Activated T-cell treated with anti-CD3 and anti-CD28 coated beads, Interleukin-2, amount 50 U/mL, for 24 hours (primary cell): ENCODE results near the gene TPPP3.

Experiments used
- DNase-seq: peaks from one replicate; pipeline ENCODE4 v3.0.0-alpha.2; 2020
- H3K27ac Mint-ChIP-seq: 2 replicates; pipeline ENCODE4 v1.8.0; 2020; ENCODE audit warnings: mild to moderate bottlenecking, mixed read lengths
- H3K27me3 Mint-ChIP-seq: 2 replicates; pipeline ENCODE4 v1.8.0; 2020; ENCODE audit warnings: mixed read lengths
- H3K36me3 Mint-ChIP-seq: 2 replicates; pipeline ENCODE4 v1.8.0; 2020; ENCODE audit warnings: low read depth, mixed read lengths
- H3K4me1 Mint-ChIP-seq: 2 replicates; pipeline ENCODE4 v1.8.0; 2020; ENCODE audit warnings: low read depth, mixed read lengths
- H3K4me3 Mint-ChIP-seq: 2 replicates; pipeline ENCODE4 v1.8.0; 2020; ENCODE audit warnings: mild to moderate bottlenecking, moderate library complexity, mixed read lengths
- H3K9me3 Mint-ChIP-seq: 2 replicates; pipeline ENCODE4 v1.8.0; 2020; ENCODE audit warnings: mixed read lengths

The TPPP3 gene

DNA sequence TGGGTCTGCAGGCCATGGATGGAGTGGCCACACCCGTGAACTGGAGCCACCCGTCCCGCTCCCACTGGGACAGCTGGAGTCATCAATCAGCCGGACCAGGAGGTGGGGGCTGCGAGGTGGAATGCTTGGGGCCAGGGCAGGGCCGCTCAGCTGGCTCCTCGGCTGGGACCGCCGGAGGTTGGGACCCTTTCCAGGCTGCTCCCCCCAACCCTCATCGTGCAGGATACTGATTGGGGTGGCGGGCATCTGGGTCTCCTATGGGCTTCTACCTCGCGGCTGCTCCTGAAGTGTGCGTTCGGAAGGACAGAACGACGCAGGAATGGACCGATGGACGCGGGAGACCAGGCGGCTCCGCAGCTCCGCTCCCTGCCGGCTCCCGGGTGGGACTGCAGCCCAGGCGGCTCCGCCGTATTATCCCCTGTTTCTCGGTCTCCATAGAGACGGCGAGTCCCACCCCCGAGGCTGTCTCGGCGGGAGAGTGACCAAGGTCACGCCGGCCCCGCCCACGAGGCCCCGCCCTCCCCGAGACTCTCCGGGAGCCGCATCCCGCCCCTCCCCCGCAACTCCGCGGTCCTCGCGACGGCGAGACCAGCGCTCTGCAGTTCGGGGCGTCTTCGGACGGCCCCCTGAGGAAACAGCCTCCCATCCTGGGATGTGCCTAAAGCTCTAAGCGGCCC is at the start of gene TPPP3:
TPPP3 (minus strand) TSS at position 388 of the 677 bp plus-strand sequence. CDS start 2,387 bp downstream, outside the sequence.
- DNase-seq: peak; percentile 54
- Mint-ChIP-seq H3K27me3 (peaks cover 43% of the 10 kb centered on the region), H3K36me3 (no peaks in the 10 kb centered on the region), H3K4me1 (peaks cover 9% of the 10 kb centered on the region), H3K4me3 (peak within 1 kb of the TSS; percentile 10), H3K27ac (no peak within 1 kb of the TSS), H3K9me3 (no peaks in the 10 kb centered on the region)

DNA sequence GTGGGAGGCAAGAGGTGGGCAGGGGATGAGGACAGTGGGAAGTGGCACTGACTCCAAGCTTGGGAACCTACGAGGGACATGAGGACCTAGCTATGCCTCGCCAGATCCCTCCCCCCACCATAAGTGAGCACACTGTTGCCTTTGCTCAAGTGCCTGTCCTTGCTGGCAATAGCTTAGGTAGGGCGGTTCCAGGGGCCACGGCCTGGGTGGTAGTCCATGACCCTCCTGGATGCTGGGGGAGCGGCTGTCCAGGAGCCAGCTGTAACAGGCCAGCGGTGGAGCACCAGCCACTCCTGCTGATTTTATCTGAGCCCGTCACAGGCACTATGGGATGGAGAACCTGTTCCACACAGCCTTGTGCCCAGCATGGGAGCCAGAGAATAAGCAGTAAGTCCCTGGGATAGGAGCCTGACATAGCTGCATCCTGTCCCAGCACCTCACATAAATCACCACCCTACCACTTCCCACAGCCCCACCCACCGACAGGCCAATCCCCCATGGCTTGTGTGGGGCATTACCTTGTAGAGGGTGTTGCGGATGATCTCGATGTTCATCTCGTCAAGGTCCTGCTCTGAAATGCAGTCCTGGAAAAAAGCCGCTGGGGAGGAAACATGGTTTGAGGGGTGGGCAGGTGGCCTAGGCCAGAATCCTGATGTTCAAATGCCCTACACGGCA is 49.4 kb upstream of the TPPP3 start:
- DNase-seq: no peak
- Mint-ChIP-seq H3K4me3 (no peak overlapping the region), H3K27me3 (no peaks in the 10 kb centered on the region), H3K4me1 (peaks cover 2% of the 10 kb centered on the region), H3K27ac (no peak overlapping the region), H3K9me3 (no peaks in the 10 kb centered on the region), H3K36me3 (peaks cover 48% of the 10 kb centered on the region)

DNA sequence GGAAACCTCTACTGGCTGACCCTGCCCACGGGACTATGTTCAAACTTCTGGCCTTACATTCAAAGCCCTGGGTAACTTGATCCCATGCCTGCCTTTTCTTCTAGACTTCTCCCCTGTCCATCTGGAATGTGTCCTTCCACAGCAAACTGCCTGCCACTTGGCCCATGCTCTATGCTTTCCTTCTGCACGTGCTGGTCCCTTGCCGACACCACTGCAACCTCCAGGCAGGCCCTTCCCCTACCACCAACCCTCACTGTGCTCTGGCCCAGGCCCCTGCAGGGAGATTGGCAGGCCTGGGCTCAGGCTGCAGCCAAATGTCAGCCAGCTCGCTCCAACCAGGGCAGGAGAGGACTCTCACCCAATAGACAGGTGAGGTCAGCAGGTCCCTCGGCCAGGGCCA is 48.6 kb upstream of the TPPP3 start:
- H3K36me3 Mint-ChIP-seq: peaks cover 51% of the 10 kb centered on the region
- H3K27ac Mint-ChIP-seq: peak overlapping the region; percentile 3

DNA sequence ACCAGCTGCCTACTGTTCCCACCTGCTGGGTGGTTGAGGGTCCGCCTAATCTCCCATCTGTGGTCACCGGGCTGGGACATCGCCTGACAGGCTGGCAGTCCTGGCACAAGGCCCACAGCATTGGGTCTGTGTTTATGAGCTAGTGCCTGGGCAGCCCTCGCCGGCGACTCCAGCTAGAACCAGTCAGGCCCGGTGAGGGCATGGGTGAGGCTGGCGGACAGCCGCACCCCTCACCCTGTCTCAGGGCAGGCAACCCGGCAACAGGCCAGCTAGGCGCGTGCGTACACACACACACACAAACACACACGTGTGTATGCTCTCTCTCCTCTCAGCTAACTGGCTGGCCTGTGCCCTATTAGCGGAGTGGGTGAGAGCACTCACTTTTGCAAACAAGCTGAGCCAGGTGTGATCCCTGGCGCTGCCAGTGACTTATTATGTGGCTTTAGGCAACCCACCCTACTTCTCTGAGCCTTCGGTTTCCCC is 48.0 kb upstream of the TPPP3 start:
- Mint-ChIP-seq H3K27me3 (no peaks in the 10 kb centered on the region), H3K36me3 (peaks cover 49% of the 10 kb centered on the region), H3K4me3 (no peak overlapping the region), H3K27ac (no peak overlapping the region), H3K9me3 (no peaks in the 10 kb centered on the region), H3K4me1 (peaks cover 5% of the 10 kb centered on the region)
- no peak for DNase-seq

More for the DNA sequence above, 48.6 kb upstream of the TPPP3 start:
- H3K9me3 Mint-ChIP-seq: no peaks in the 10 kb centered on the region
- DNase-seq: no peak
- no peak overlapping the region for H3K4me3 Mint-ChIP-seq
- no peaks in the 10 kb centered on the region for H3K27me3 Mint-ChIP-seq
- peaks cover 5% of the 10 kb centered on the region for H3K4me1 Mint-ChIP-seq

DNA sequence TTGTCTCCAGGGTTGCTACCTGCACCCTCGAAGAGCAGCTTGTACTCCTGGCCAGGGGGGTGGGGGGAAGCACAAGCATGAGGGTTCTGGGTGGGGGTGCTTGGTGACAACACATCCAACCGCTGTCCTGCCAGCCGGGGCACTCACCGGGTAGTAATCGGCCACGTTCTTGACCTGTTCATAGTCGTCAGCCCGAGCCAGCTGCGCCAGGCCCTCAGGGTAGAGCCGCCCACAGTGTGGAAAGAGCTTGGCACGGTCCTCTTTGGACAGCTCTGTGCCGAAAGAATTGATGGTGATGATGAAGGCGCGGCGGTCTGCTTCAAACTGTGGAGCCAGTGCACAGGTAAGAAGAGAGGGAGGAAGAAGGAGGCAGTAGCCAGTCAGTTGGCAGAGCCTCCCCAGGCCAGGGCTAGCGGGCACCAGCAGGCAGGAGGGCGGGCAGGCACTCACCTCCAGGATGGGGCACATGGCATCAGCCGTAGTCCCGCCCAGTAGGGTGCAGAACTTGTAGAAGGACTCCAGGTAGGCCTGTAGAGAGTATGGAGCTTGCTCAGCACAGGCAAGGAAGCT is 45.6 kb upstream of the TPPP3 start:
- Mint-ChIP-seq H3K27ac (no peak overlapping the region), H3K4me3 (no peak overlapping the region), H3K9me3 (no peaks in the 10 kb centered on the region), H3K4me1 (peaks cover 5% of the 10 kb centered on the region), H3K27me3 (no peaks in the 10 kb centered on the region), H3K36me3 (peaks cover 38% of the 10 kb centered on the region)
- no peak for DNase-seq

DNA sequence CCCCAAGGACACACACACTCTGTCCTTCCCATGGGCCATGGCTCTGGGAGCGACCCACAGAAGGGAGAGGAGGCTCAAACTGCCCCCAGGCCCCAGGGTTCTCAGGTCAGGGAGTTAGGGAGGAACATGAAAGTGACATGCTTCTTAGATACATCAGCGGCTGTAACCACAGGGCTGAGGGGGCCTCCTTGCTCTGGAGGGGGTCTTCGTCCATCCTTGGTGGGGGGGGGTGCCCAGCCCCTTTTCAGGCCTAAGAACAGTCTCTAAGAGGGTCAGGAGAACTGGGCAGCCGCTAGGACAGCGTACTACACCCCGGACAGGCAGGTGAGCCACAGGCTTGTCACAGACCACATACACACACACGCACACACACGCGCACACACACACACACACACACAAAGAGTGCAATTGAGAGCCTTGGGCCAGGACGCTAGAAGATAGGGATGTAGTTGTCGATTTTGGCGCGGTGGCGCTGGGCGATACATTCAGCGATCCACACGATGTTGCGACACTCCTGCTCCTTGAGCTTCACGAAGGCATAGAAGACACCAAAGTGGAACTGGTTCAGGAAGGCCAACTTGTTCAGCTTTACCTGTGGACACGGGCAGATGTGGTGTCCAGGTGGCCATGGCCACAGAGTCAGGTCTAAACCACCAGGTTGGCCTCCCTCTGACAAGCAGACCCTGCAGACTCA is 44.9 kb upstream of the TPPP3 start:
- DNase-seq: no peak
- Mint-ChIP-seq H3K36me3 (peaks cover 35% of the 10 kb centered on the region), H3K27ac (peak overlapping the region; percentile 38), H3K9me3 (no peaks in the 10 kb centered on the region), H3K4me3 (no peak overlapping the region), H3K4me1 (peaks cover 5% of the 10 kb centered on the region), H3K27me3 (no peaks in the 10 kb centered on the region)

DNA sequence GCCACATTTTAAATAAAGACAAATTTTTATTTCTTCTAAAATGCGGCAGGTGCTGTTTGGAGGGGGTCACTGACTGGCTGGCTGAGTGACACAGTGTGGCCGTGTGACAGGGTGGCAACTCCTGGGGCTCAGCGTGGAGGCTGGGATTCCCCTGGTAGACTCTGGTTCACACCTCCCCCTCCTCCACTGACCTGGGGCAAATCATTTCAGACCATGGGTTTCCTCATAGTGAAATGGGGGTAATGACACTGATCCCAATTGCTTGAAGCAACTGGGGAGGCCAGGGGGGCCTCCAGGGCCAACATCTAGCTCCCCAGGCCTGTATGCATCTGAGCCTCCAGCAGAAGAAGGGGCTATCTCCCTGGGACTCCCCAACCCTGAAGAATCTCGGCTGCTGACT is 44.2 kb upstream of the TPPP3 start:
- no peak for DNase-seq
- peaks cover 34% of the 10 kb centered on the region for H3K36me3 Mint-ChIP-seq
- peak overlapping the region; percentile 38 for H3K27ac Mint-ChIP-seq
- H3K4me3 Mint-ChIP-seq: no peak overlapping the region
- peaks cover 6% of the 10 kb centered on the region for H3K4me1 Mint-ChIP-seq
- H3K27me3 Mint-ChIP-seq: peaks cover 1% of the 10 kb centered on the region
- H3K9me3 Mint-ChIP-seq: no peaks in the 10 kb centered on the region

DNA sequence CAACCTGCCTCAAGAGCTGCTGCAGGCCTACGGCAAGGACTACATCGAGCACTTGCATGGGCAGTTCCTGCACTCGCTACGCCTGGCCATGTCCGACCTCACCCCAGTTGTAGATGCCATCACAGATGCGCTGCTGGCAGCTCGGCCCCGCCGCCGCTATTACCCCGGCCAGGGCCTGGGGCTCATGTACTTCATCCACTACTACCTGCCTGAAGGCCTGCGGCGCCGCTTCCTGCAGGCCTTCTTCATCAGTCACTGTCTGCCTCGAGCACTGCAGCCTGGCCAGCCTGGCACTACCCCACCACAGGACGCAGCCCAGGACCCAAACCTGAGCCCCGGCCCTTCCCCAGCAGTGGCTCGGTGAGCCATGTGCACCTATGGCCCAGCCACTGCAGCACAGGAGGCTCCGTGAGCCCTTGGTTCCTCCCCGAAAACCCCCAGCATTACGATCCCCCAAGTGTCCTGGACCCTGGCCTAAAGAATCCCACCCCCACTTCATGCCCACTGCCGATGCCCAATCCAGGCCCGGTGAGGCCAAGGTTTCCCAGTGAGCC is 43.4 kb upstream of the TPPP3 start:
- no peaks in the 10 kb centered on the region for H3K9me3 Mint-ChIP-seq
- H3K4me3 Mint-ChIP-seq: no peak overlapping the region
- H3K27ac Mint-ChIP-seq: no peak overlapping the region
- H3K36me3 Mint-ChIP-seq: peaks cover 34% of the 10 kb centered on the region
- H3K4me1 Mint-ChIP-seq: peaks cover 10% of the 10 kb centered on the region
- peaks cover 7% of the 10 kb centered on the region for H3K27me3 Mint-ChIP-seq
- no peak for DNase-seq

DNA sequence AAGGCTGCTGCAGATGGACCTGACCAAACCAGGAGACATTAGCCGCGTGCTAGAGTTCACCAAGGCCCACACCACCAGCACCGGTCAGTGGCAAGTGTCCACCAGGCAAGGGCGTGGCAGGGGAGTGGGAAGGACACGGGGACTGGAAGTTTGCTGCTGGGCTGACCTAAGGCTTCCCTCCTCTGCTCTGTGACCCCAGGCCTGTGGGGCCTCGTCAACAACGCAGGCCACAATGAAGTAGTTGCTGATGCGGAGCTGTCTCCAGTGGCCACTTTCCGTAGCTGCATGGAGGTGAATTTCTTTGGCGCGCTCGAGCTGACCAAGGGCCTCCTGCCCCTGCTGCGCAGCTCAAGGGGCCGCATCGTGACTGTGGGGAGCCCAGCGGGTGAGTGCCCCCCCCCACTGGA is 42.5 kb upstream of the TPPP3 start:
- no peak for DNase-seq
- H3K27ac Mint-ChIP-seq: no peak overlapping the region
- H3K4me1 Mint-ChIP-seq: peaks cover 13% of the 10 kb centered on the region
- H3K4me3 Mint-ChIP-seq: no peak overlapping the region
- peaks cover 32% of the 10 kb centered on the region for H3K36me3 Mint-ChIP-seq
- no peaks in the 10 kb centered on the region for H3K9me3 Mint-ChIP-seq
- peaks cover 10% of the 10 kb centered on the region for H3K27me3 Mint-ChIP-seq

DNA sequence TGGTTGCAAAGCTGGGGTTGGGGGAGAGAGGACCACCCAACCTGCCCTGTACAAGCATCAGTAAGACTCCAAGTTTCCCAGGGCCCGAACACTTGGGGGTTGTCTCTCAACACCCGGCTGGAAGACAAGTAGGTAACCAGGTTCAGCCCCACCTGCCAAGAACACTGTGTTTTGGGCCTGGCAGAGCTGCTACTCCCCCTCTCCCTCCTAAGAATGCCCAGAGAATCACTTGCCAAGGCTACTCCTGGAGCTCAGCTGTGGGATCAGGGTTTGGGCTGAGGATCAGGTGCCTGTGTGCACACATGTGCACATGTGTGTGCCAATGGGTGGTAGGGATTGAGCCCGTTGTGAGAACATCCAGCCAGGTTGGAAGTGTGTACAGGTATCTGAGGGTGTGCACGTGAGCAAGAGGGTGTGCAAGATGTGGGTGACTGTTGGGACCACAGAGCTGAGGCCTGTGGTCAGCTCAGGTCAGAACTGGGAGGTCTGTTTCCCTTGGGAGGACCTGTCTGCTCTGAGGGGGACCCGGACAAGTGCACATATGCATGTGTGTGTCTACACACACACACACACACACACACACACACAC is 39.9 kb upstream of the TPPP3 start:
- no peak for DNase-seq
- H3K4me1 Mint-ChIP-seq: peaks cover 18% of the 10 kb centered on the region
- no peak overlapping the region for H3K27ac Mint-ChIP-seq
- H3K9me3 Mint-ChIP-seq: no peaks in the 10 kb centered on the region
- peaks cover 30% of the 10 kb centered on the region for H3K27me3 Mint-ChIP-seq
- H3K4me3 Mint-ChIP-seq: no peak overlapping the region
- peaks cover 15% of the 10 kb centered on the region for H3K36me3 Mint-ChIP-seq

DNA sequence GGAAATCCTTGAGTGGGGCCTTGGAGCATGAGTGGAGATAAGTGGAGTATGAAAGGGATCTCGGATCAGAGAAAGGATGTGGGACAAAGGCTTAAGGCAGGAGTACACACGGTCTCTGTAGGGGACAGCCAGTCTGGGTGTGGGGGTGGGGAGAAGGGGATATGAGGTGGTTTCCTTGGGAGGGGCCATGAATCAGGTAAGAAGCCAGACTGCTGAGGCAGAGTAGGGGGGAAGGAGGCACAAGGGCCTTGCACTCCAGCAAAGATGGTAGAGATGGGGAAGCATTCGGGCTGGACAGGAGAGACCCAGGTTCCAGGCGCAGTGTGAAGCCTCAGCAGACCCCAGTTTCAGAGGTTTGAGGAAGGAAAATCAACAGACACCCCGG is 39.2 kb upstream of the TPPP3 start:
- H3K27ac Mint-ChIP-seq: no peak overlapping the region
- H3K27me3 Mint-ChIP-seq: peaks cover 34% of the 10 kb centered on the region
- H3K4me3 Mint-ChIP-seq: peak overlapping the region; percentile 45
- H3K9me3 Mint-ChIP-seq: no peaks in the 10 kb centered on the region
- no peak for DNase-seq
- peaks cover 7% of the 10 kb centered on the region for H3K36me3 Mint-ChIP-seq
- H3K4me1 Mint-ChIP-seq: peaks cover 14% of the 10 kb centered on the region

DNA sequence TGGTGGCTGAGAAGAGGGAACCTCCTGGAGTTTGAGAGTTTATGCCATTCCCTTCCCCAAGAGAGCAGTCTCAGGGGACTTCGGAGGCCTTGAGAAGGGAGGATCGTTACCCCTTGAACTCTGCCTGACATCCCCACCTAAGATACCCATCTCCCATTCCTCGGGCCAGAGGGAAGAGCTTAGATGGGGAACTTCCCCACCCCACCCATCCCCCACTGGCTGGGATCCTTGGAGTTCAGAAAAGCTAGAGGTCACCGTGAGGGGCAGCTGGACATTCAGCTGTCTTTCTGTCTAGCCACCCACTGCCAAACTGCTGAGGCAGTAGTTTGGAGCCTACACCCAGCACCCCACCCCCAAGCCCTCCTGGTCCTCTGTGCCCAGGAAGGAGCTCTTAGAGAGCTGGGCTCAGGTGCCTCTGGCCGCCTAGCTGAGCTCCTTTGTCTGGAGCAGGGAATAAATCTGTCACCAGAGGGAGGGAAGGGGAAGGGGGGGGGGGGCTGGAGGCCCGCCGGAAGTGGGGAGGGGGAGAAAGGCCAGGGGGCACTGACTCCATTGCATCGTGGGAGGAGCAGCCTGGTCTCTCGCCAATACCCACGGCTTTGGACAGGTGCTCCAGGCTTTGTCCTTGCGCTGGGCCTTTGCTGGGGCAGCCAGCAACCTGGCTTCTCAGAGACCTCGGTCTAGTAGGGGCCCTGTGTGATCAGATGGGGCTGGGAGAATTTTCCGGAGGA is 38.6 kb upstream of the TPPP3 start:
- H3K9me3 Mint-ChIP-seq: no peaks in the 10 kb centered on the region
- peaks cover 13% of the 10 kb centered on the region for H3K4me1 Mint-ChIP-seq
- peak overlapping the region; percentile 54 for H3K4me3 Mint-ChIP-seq
- DNase-seq: no peak
- peaks cover 4% of the 10 kb centered on the region for H3K36me3 Mint-ChIP-seq
- peaks cover 38% of the 10 kb centered on the region for H3K27me3 Mint-ChIP-seq
- no peak overlapping the region for H3K27ac Mint-ChIP-seq

DNA sequence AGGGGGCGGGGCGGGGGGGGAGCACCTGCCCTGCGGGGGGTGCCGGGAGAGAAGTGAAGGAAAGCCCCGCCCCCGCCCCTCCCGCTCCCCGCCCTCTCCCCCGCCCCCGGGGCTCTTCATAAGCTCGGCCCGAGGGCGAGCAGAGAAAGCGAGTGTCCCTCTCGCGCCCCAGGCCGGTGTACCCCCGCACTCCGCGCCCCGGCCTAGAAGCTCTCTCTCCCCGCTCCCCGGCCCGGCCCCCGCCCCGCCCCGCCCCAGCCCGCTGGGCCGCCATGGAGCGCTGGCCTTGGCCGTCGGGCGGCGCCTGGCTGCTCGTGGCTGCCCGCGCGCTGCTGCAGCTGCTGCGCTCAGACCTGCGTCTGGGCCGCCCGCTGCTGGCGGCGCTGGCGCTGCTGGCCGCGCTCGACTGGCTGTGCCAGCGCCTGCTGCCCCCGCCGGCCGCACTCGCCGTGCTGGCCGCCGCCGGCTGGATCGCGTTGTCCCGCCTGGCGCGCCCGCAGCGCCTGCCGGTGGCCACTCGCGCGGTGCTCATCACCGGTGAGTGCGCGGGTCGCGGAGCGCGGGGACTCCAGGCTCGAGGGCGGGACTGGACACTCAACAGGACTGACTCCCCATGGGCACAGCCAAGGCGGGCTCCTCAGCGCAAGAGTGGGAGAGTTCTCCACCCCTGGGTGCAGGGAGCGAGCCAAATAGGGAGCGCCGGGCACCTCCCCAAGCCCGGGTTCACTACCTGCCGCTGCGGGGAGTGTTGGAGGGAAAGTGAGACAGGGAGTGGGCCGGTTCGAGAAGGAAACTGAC is 37.9 kb upstream of the TPPP3 start, which contains the start of gene HSD11B2:
HSD11B2 (plus strand) TSS at position 145 of the 798 bp plus-strand sequence; CDS start at position 273, 128 bp downstream.
- Mint-ChIP-seq H3K27me3 (peaks cover 44% of the 10 kb centered on the region), H3K36me3 (no peaks in the 10 kb centered on the region), H3K4me3 (peak within 1 kb of the TSS; percentile 79), H3K9me3 (no peaks in the 10 kb centered on the region), H3K27ac (peak within 1 kb of the TSS; percentile 45), H3K4me1 (peaks cover 13% of the 10 kb centered on the region)
- peak; percentile 69 for DNase-seq
